Effector memory CD4-positive, alpha-beta T cell (primary cell): Measurements from ENCODE around the gene ZDHHC11B.
"Not testable (repeated sequence)": the region's sequence is repeated elsewhere in the genome, so short reads cannot be mapped to it uniquely, and the experiment has no call there.

ENCODE experiments used
- DNase-seq, 3 donors: peaks; one replicate each; pipeline ENCODE4 v3.0.0-alpha.2; 2020
- H3K27ac ChIP-seq: 2 replicates; pipeline ENCODE4 v1.7.0; 2013; ENCODE audit warnings: mild to moderate bottlenecking, low read length, moderate library complexity; ENCODE audit not compliant: insufficient read depth, poor library complexity, severe bottlenecking
- H3K27me3 ChIP-seq: replicated peaks from 2 replicates; pipeline ENCODE4 v1.7.0; 2013; ENCODE audit warnings: mild to moderate bottlenecking, low read length; ENCODE audit not compliant: insufficient read depth, control insufficient read depth, poor library complexity, severe bottlenecking
- H3K36me3 ChIP-seq: 2 replicates; pipeline ENCODE4 v1.7.0; 2013; ENCODE audit warnings: mild to moderate bottlenecking, low read length, moderate library complexity; ENCODE audit not compliant: control insufficient read depth, insufficient read depth
- H3K4me1 ChIP-seq: 2 replicates; pipeline ENCODE4 v1.7.0; 2013; ENCODE audit warnings: low read length, mild to moderate bottlenecking; ENCODE audit not compliant: control insufficient read depth, insufficient read depth, poor library complexity, severe bottlenecking
- H3K4me3 ChIP-seq: 2 replicates; pipeline ENCODE4 v1.7.0; 2013; ENCODE audit warnings: low read length, low read depth, mild to moderate bottlenecking; ENCODE audit not compliant: insufficient read depth, poor library complexity, severe bottlenecking
- H3K9me3 ChIP-seq: 2 replicates; pipeline ENCODE4 v1.7.0; 2013; ENCODE audit warnings: mild to moderate bottlenecking, low read length, moderate library complexity; ENCODE audit not compliant: control insufficient read depth

ZDHHC11B gene

GRCh38 chr5:719379-719778, 65.2 kb downstream of the ZDHHC11B start:
- DNase-seq, H3K4me1 ChIP-seq, H3K36me3 ChIP-seq, H3K9me3 ChIP-seq, H3K4me3 ChIP-seq, H3K27ac ChIP-seq, H3K27me3 ChIP-seq: not testable (repeated sequence)

GRCh38 chr5:717143-717542, 67.4 kb downstream of the ZDHHC11B start:
- H3K9me3 ChIP-seq, result no peaks in the 10 kb centered on the region
- H3K27me3 ChIP-seq, result no peaks in the 10 kb centered on the region
- no peak overlapping the region for H3K4me3 ChIP-seq
- H3K36me3 ChIP-seq, result no peaks in the 10 kb centered on the region
- no peak for DNase-seq
- H3K27ac ChIP-seq, result no peak overlapping the region
- H3K4me1 ChIP-seq, result no peaks in the 10 kb centered on the region

GRCh38 chr5:716740-717139, 67.8 kb downstream of the ZDHHC11B start:
- not testable (repeated sequence) for H3K27me3 ChIP-seq, DNase-seq, H3K4me1 ChIP-seq, H3K36me3 ChIP-seq, H3K4me3 ChIP-seq, H3K27ac ChIP-seq, H3K9me3 ChIP-seq

- H3K36me3 ChIP-seq, H3K4me3 ChIP-seq, H3K9me3 ChIP-seq, DNase-seq, H3K27me3 ChIP-seq, H3K4me1 ChIP-seq, H3K27ac ChIP-seq: not testable (repeated sequence)
Observed at GRCh38 chr5:715636-716035, 68.9 kb downstream of the ZDHHC11B start.

GRCh38 chr5:714215-715118, 70.1 kb downstream of the ZDHHC11B start:
- H3K9me3 ChIP-seq, DNase-seq, H3K27me3 ChIP-seq, H3K4me1 ChIP-seq, H3K4me3 ChIP-seq, H3K36me3 ChIP-seq, H3K27ac ChIP-seq: not testable (repeated sequence)

GRCh38 chr5:713686-714085, 70.8 kb downstream of the ZDHHC11B start:
- not testable (repeated sequence) for H3K4me3 ChIP-seq, DNase-seq, H3K27ac ChIP-seq, H3K27me3 ChIP-seq, H3K9me3 ChIP-seq, H3K4me1 ChIP-seq, H3K36me3 ChIP-seq

- not testable (repeated sequence) for H3K36me3 ChIP-seq, H3K9me3 ChIP-seq, DNase-seq, H3K27me3 ChIP-seq, H3K4me1 ChIP-seq, H3K4me3 ChIP-seq, H3K27ac ChIP-seq
Observed at GRCh38 chr5:708848-709517, 75.5 kb downstream of the ZDHHC11B start.

- H3K27me3 ChIP-seq, H3K27ac ChIP-seq, H3K9me3 ChIP-seq, H3K4me1 ChIP-seq, DNase-seq, H3K4me3 ChIP-seq, H3K36me3 ChIP-seq: not testable (repeated sequence)
Observed at GRCh38 chr5:708374-708773, 76.2 kb downstream of the ZDHHC11B start.

- H3K4me1 ChIP-seq, H3K27ac ChIP-seq, H3K9me3 ChIP-seq, H3K4me3 ChIP-seq, H3K27me3 ChIP-seq, H3K36me3 ChIP-seq, DNase-seq: not testable (repeated sequence)
Observed at GRCh38 chr5:706127-706526, 78.4 kb downstream of the ZDHHC11B start.
